IPS-18a (cell line): ENCODE results near the gene CBR3.

ENCODE experiments used
- H3K27ac ChIP-seq: one replicate; pipeline ENCODE4 v1.5.1; 2013; ENCODE audit warnings: low read length
- H3K27me3 ChIP-seq: one replicate; pipeline ENCODE4 v1.6.1; 2013; ENCODE audit warnings: mild to moderate bottlenecking, low read length; ENCODE audit not compliant: control insufficient read depth, insufficient read depth
- H3K36me3 ChIP-seq: one replicate; pipeline ENCODE4 v1.6.1; 2013; ENCODE audit warnings: low read depth, low read length; ENCODE audit not compliant: control insufficient read depth
- H3K4me1 ChIP-seq: one replicate; pipeline ENCODE4 v1.6.1; 2013; ENCODE audit warnings: low read depth, low read length; ENCODE audit not compliant: control insufficient read depth
- H3K4me3 ChIP-seq: one replicate; pipeline ENCODE4 v1.5.1; 2013; ENCODE audit warnings: low read length
- H3K9ac ChIP-seq: one replicate; pipeline ENCODE4 v1.6.1; 2013; ENCODE audit warnings: mild to moderate bottlenecking, low read length, moderate library complexity
- H3K9me3 ChIP-seq: one replicate; pipeline ENCODE4 v1.6.1; 2013; ENCODE audit warnings: low read depth, low read length; ENCODE audit not compliant: control insufficient read depth

The CBR3 gene

DNA sequence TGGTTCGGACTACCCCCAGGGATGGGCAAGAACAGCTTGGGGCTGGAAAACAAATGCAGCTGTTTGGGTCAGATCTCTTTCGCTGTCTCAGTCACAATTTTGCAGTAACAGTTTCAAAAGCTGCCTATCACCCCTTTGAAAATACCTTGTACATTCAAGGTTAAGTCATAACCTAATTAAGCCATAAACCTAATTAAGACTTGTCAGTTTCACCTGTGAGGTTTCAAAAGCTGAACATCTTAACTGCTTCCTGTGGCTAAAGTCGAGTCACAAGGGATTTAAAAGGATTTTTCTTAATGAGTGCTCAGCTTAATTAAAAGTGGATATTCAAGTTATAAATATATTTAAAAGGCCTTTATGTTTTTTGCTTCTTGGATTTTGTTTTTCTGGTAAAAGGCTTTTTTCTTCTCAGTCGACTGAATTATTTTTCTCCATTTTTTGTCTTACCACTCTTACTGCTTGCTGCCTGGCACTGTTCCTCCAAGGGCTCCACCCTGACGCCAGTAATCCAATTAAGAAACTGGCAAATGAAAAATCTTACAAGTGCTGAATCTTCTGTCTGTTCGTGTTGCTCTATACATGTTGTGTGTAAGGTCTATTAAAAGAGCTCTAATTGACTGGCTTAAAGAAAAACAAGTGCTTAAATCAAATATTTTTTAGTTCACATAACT, 33.8 kb upstream of the CBR3 start:
- Histone ChIP-seq H3K36me3 (no peaks in the 10 kb centered on the region), H3K4me1 (peaks cover 65% of the 10 kb centered on the region), H3K9me3 (peaks cover 7% of the 10 kb centered on the region), H3K9ac (peak overlapping the region; percentile 52), H3K4me3 (no peak overlapping the region), H3K27me3 (no peaks in the 10 kb centered on the region), H3K27ac (peak overlapping the region; percentile 83)

- Histone ChIP-seq H3K36me3 (peaks cover 9% of the 10 kb centered on the region), H3K4me1 (peaks cover 48% of the 10 kb centered on the region), H3K27me3 (no peaks in the 10 kb centered on the region)
Measured at GRCh38 chr21:36103434-36103833, 31.4 kb upstream of the CBR3 start.

GRCh38 chr21:36104317-36105300, 30.3 kb upstream of the CBR3 start:
- H3K27me3 ChIP-seq = no peaks in the 10 kb centered on the region
- H3K36me3 ChIP-seq = peaks cover 11% of the 10 kb centered on the region
- H3K9me3 ChIP-seq = peaks cover 7% of the 10 kb centered on the region
- peak overlapping the region; percentile 68 for H3K9ac ChIP-seq
- peaks cover 37% of the 10 kb centered on the region for H3K4me1 ChIP-seq
- peak overlapping the region; percentile 51 for H3K27ac ChIP-seq
- peak overlapping the region; percentile 74 for H3K4me3 ChIP-seq

More at GRCh38 chr21:36103434-36103833, 31.4 kb upstream of the CBR3 start:
- Histone ChIP-seq H3K27ac (no peak overlapping the region), H3K4me3 (no peak overlapping the region), H3K9ac (no peak overlapping the region), H3K9me3 (peaks cover 7% of the 10 kb centered on the region)

- Histone ChIP-seq H3K27ac (peak overlapping the region; percentile 51), H3K4me1 (peaks cover 34% of the 10 kb centered on the region), H3K9ac (peak overlapping the region; percentile 68), H3K27me3 (no peaks in the 10 kb centered on the region), H3K4me3 (peak overlapping the region; percentile 74), H3K36me3 (peaks cover 11% of the 10 kb centered on the region), H3K9me3 (peaks cover 7% of the 10 kb centered on the region)
Measured at GRCh38 chr21:36105327-36105842, 29.5 kb upstream of the CBR3 start.

DNA sequence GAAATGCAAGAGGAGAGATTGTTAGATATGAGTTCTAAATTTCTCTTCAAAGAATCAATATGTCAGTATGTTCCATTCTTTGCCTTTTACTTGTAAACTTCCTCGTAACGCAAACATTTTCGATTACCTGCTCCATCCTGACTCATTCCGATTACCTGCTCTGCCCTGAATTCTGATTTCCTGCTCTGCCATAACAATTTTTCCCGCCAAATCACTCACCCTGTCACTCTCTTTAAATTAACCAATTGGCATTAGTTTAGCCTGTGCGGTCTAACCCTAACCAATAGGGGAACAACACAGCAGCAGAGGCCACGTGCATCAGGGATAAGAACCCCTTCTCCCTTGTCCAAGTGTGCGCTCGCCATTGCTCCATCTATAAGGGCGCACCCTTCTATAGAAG, 25.0 kb upstream of the CBR3 start:
- peaks cover 11% of the 10 kb centered on the region for H3K36me3 ChIP-seq
- no peak overlapping the region for H3K27ac ChIP-seq
- no peaks in the 10 kb centered on the region for H3K9me3 ChIP-seq
- peaks cover 24% of the 10 kb centered on the region for H3K4me1 ChIP-seq
- H3K27me3 ChIP-seq = no peaks in the 10 kb centered on the region
- no peak overlapping the region for H3K9ac ChIP-seq
- no peak overlapping the region for H3K4me3 ChIP-seq

- peaks cover 11% of the 10 kb centered on the region for H3K36me3 ChIP-seq
- no peak overlapping the region for H3K9ac ChIP-seq
- H3K9me3 ChIP-seq = no peaks in the 10 kb centered on the region
- H3K4me1 ChIP-seq = peaks cover 17% of the 10 kb centered on the region
- H3K27ac ChIP-seq = no peak overlapping the region
- H3K27me3 ChIP-seq = no peaks in the 10 kb centered on the region
- H3K4me3 ChIP-seq = no peak overlapping the region
Measured at GRCh38 chr21:36111238-36111637, 23.6 kb upstream of the CBR3 start.

DNA sequence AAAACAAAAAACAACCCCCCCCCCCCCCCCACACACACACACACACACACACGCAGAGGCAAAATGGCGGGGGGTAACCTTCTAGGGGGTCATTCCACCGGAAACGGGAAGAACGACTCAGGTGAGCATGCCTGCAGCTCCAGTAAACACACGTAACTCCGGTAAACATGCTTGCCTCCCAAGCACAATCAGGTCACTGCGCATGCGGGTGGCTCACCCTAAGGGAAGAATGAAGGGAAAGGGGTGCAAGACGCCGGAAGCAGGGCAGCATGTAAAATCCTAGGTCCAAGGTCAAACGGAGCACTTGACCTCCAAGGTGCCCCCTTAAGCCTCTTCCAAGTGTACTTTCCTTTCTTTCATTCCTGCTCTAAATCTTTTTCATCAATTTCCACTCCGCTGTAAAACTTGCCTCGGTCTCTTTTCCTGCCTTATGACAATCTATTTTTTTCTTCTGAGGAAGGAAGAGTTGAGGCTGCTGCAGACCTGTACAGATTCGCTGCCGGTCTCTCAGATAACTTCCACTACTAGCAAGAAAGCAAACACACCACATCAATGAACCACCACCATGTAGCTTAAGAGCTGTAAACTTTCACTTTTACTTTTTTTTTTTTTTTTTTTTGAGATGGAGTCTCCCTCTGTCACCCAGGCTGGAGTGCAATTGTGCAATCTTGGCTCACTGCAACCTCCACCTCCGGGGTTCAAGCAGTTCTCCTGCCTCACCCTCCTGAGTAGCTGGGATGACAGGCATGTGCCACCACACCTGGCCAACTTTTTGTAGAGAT, 21.0 kb upstream of the CBR3 start:
- H3K4me1 ChIP-seq = peaks cover 12% of the 10 kb centered on the region
- no peak overlapping the region for H3K4me3 ChIP-seq
- no peak overlapping the region for H3K9ac ChIP-seq
- H3K27ac ChIP-seq = no peak overlapping the region
- H3K27me3 ChIP-seq = no peaks in the 10 kb centered on the region
- H3K36me3 ChIP-seq = no peaks in the 10 kb centered on the region
- no peaks in the 10 kb centered on the region for H3K9me3 ChIP-seq

DNA sequence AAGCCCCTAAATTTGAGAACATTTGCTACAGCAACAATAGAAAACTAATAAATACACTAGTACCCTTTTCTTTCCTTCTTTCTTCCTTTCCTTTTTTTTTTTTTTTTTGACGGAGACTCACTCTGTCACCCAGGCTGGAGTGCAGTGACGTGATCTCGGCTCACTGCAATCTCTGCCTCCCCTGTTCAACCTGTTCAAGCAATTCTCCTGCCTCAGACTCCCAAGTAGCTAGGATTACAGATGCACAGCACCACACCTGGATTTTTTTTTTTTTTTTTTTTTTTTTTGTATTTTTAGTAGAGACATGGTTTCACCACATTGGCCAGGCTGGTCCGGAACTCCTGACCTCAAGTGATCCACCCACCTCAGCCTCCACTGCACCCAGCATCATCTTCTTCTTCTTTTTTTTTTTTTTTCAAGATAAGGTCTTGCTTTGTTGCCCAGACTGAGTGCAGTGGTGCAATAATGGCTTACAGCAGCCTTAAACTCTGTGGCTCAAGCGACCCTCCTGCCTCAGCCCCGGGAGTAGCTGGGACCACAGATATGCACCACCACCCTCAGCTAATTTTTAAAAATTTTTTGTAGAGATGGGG, 19.6 kb upstream of the CBR3 start:
- H3K4me3 ChIP-seq = no peak overlapping the region
- H3K9ac ChIP-seq = no peak overlapping the region
- no peak overlapping the region for H3K27ac ChIP-seq
- H3K4me1 ChIP-seq = peaks cover 10% of the 10 kb centered on the region
- no peaks in the 10 kb centered on the region for H3K9me3 ChIP-seq
- no peaks in the 10 kb centered on the region for H3K36me3 ChIP-seq
- H3K27me3 ChIP-seq = no peaks in the 10 kb centered on the region

- Histone ChIP-seq H3K4me3 (no peak overlapping the region), H3K36me3 (no peaks in the 10 kb centered on the region), H3K27ac (no peak overlapping the region), H3K9me3 (no peaks in the 10 kb centered on the region), H3K27me3 (no peaks in the 10 kb centered on the region), H3K4me1 (no peaks in the 10 kb centered on the region), H3K9ac (no peak overlapping the region)
Measured at GRCh38 chr21:36117286-36117741, 17.6 kb upstream of the CBR3 start.

- no peaks in the 10 kb centered on the region for H3K4me1 ChIP-seq
Measured at GRCh38 chr21:36120304-36120888, 14.5 kb upstream of the CBR3 start.

More at GRCh38 chr21:36120304-36120888, 14.5 kb upstream of the CBR3 start:
- Histone ChIP-seq H3K4me3 (no peak overlapping the region), H3K9me3 (no peaks in the 10 kb centered on the region), H3K27me3 (no peaks in the 10 kb centered on the region), H3K27ac (no peak overlapping the region), H3K9ac (no peak overlapping the region), H3K36me3 (no peaks in the 10 kb centered on the region)
